Activated CD8-positive, alpha-beta memory T cell treated with anti-CD3 and anti-CD28 coated beads for 1 hour (primary cell): ENCODE data around the gene SMIM3.
A peak's percentile ranks its signal among the peaks of the same experiment; 100 is the strongest.
"Not testable (repeated sequence)": the region's sequence is repeated elsewhere in the genome, so short reads cannot be mapped to it uniquely, and the experiment has no call there.

ENCODE experiments used
- DNase-seq, 2 donors: peaks; one replicate each; pipeline ENCODE4 v3.0.0-alpha.2; 2020; ENCODE audit warnings: low read depth in 1 of 2; ENCODE audit errors: extremely low read depth in 1 of 2

The SMIM3 gene

GRCh38 chr5:150778517-150779396, at the start of gene SMIM3:
Gene SMIM3, plus strand, starts transcription at chr5:150778757. Its CDS starts 16,684 bp downstream, at chr5:150795441.
- peak; percentile 42 to 50 for DNase-seq

GRCh38 chr5:150729859-150730258, 48.7 kb upstream of the SMIM3 start:
- DNase-seq = no peak

- DNase-seq = no peak
Measured at GRCh38 chr5:150731669-150732242, 46.8 kb upstream of the SMIM3 start.

GRCh38 chr5:150734579-150735384, 43.8 kb upstream of the SMIM3 start:
- no peak for DNase-seq

- no peak for DNase-seq
Measured at GRCh38 chr5:150738862-150739261, 39.7 kb upstream of the SMIM3 start.

GRCh38 chr5:150740992-150741391, 37.6 kb upstream of the SMIM3 start:
- DNase-seq = no peak

GRCh38 chr5:150742455-150743141, 36.0 kb upstream of the SMIM3 start:
- DNase-seq = not testable (repeated sequence)

- DNase-seq = not testable (repeated sequence)
Measured at GRCh38 chr5:150743142-150743488, 35.4 kb upstream of the SMIM3 start.

GRCh38 chr5:150750469-150750868, 28.1 kb upstream of the SMIM3 start:
- no peak for DNase-seq

- DNase-seq = no peak
Measured at GRCh38 chr5:150751096-150751891, 27.3 kb upstream of the SMIM3 start.

- DNase-seq = no peak
Measured at GRCh38 chr5:150753463-150753862, 25.1 kb upstream of the SMIM3 start.

- no peak for DNase-seq
Measured at GRCh38 chr5:150753863-150754262, 24.7 kb upstream of the SMIM3 start.

GRCh38 chr5:150757087-150757649, 21.4 kb upstream of the SMIM3 start:
- no peak for DNase-seq

GRCh38 chr5:150758203-150758530, 20.4 kb upstream of the SMIM3 start:
- no peak for DNase-seq

GRCh38 chr5:150758531-150759333, 19.8 kb upstream of the SMIM3 start, which contains the start of gene DCTN4:
Gene DCTN4, minus strand, starts transcription at chr5:150759017. Its CDS starts 24 bp downstream, at chr5:150758993.
- DNase-seq = peak; percentile 88 to 90

GRCh38 chr5:150759334-150759583, 19.3 kb upstream of the SMIM3 start:
- no peak for DNase-seq

- DNase-seq = no peak
Measured at GRCh38 chr5:150762211-150762610, 16.3 kb upstream of the SMIM3 start.

- no peak for DNase-seq
Measured at GRCh38 chr5:150763023-150763769, 15.4 kb upstream of the SMIM3 start.

- no peak for DNase-seq
Measured at GRCh38 chr5:150764530-150764929, 14.0 kb upstream of the SMIM3 start.
